Urinary bladder (tissue), 4 donors: ENCODE data around the gene ADGRG3. TPM values are rescaled to one million over a fixed set of nuclear protein-coding genes. Genes with fewer than 3 reads are reported as not detected.

ENCODE experiments used
- DNase-seq: peaks from one replicate; pipeline ENCODE4 v3.0.0-alpha.2; 2015; ENCODE audit errors: extremely low spot score
- H3K27ac ChIP-seq: one replicate; pipeline ENCODE4 v1.5.1; 2013; ENCODE audit warnings: low read depth, mild to moderate bottlenecking, moderate library complexity
- H3K36me3 ChIP-seq: one replicate; pipeline ENCODE4 v1.6.1; 2013; ENCODE audit warnings: mild to moderate bottlenecking, moderate library complexity; ENCODE audit not compliant: insufficient read depth
- H3K4me1 ChIP-seq: one replicate; pipeline ENCODE4 v1.6.1; 2013; ENCODE audit warnings: mild to moderate bottlenecking, moderate library complexity; ENCODE audit not compliant: insufficient read depth
- H3K4me3 ChIP-seq: one replicate; pipeline ENCODE4 v1.5.1; 2013; ENCODE audit warnings: low read depth, low read length
- WGBS: extraction: QIAGEN DNeasy Blood & Tissue Kit; methylation state at CpG from one replicate; pipeline ENCODE4 v1.1.7; 2013; 5-methylcytosine and 5-hydroxymethylcytosine counted together
- polyA plus RNA-seq: library from polyadenylated mRNA; stranded (reverse); fragments of 200-250 nt; gene quantifications from one replicate; pipeline ENCODE4 v1.2.3, GENCODE V29; 2013
- total RNA-seq: library from RNA; depleted of rRNA; stranded (reverse); fragments of >200 nt; gene quantifications from one replicate; pipeline ENCODE4 v1.2.3, GENCODE V29; 2014
- donor health status: healthy with polysubstance abuse.
- donor health status: healthy.

The ADGRG3 gene
- total and polyA plus RNA-seq, 2 donors = 1.2 to 1.5 TPM

GRCh38 chr16:57730771-57731730 is 62.9 kb downstream of the ADGRG3 start:
- WGBS = 60% methylated on average over 13 of the region's 13 CpGs
- DNase-seq = no peak

DNA sequence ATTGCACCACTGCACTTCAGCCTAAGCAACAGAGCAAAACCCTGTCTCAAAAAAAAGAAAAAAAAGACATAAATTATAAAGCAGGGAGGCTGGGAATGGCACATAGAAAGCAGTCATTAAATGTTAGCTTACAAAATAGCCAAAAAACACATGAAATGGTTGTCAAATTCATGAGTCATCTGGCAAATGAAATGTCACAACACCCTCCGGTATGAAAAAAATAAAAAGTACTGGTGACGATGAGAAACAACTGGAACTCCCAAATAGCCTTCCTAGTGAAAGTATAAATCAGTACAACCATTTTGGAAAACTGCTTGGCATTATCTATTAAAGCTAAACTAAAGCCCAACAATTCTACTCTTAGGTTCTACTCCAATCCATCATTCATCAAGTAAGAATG is 63.9 kb downstream of the ADGRG3 start:
- whole genome bisulfite sequencing = 53% methylated on average over 2 of the region's 2 CpGs
- no peak for DNase-seq
- Histone ChIP-seq H3K36me3 (no peaks in the 10 kb centered on the region), H3K4me3 (no peak overlapping the region), H3K27ac (no peak overlapping the region), H3K4me1 (no peaks in the 10 kb centered on the region)

More at GRCh38 chr16:57730771-57731730, 62.9 kb downstream of the ADGRG3 start:
- H3K4me1 ChIP-seq = no peaks in the 10 kb centered on the region
- no peak overlapping the region for H3K27ac ChIP-seq
- no peaks in the 10 kb centered on the region for H3K36me3 ChIP-seq
- H3K4me3 ChIP-seq = no peak overlapping the region

GRCh38 chr16:57732714-57733113 is 64.6 kb downstream of the ADGRG3 start:
- Histone ChIP-seq H3K27ac (no peak overlapping the region), H3K36me3 (no peaks in the 10 kb centered on the region), H3K4me3 (no peak overlapping the region), H3K4me1 (no peaks in the 10 kb centered on the region)
- 60% methylated on average over 2 of the region's 2 CpGs for WGBS
- no peak for DNase-seq

GRCh38 chr16:57734308-57734924 is 66.3 kb downstream of the ADGRG3 start:
- no peaks in the 10 kb centered on the region for H3K4me1 ChIP-seq
- no peaks in the 10 kb centered on the region for H3K36me3 ChIP-seq
- H3K4me3 ChIP-seq = peak overlapping the region; percentile 68
- DNase-seq = no peak
- peak overlapping the region; percentile 86 for H3K27ac ChIP-seq
- 57% methylated on average over 20 of the region's 20 CpGs for WGBS

GRCh38 chr16:57734925-57735754 is 67.0 kb downstream of the ADGRG3 start:
- Histone ChIP-seq H3K4me1 (no peaks in the 10 kb centered on the region), H3K4me3 (peak overlapping the region; percentile 68), H3K27ac (peak overlapping the region; percentile 86), H3K36me3 (no peaks in the 10 kb centered on the region)
- WGBS = under 1% methylated on average over 45 of the region's 45 CpGs
- peak; percentile 100 for DNase-seq

- 1% methylated on average over 35 of the region's 35 CpGs for WGBS
- Histone ChIP-seq H3K27ac (peak within 1 kb of the TSS; percentile 86), H3K36me3 (no peaks in the 10 kb centered on the region), H3K4me3 (peak within 1 kb of the TSS; percentile 68), H3K4me1 (no peaks in the 10 kb centered on the region)
- peak; percentile 8 for DNase-seq
Measured at GRCh38 chr16:57735755-57736418, 67.8 kb downstream of the ADGRG3 start, which contains the start of gene KATNB1. Gene KATNB1 (plus strand): TSS chr16:57735770. CDS start chr16:57737244, 1,474 bp downstream.

DNA sequence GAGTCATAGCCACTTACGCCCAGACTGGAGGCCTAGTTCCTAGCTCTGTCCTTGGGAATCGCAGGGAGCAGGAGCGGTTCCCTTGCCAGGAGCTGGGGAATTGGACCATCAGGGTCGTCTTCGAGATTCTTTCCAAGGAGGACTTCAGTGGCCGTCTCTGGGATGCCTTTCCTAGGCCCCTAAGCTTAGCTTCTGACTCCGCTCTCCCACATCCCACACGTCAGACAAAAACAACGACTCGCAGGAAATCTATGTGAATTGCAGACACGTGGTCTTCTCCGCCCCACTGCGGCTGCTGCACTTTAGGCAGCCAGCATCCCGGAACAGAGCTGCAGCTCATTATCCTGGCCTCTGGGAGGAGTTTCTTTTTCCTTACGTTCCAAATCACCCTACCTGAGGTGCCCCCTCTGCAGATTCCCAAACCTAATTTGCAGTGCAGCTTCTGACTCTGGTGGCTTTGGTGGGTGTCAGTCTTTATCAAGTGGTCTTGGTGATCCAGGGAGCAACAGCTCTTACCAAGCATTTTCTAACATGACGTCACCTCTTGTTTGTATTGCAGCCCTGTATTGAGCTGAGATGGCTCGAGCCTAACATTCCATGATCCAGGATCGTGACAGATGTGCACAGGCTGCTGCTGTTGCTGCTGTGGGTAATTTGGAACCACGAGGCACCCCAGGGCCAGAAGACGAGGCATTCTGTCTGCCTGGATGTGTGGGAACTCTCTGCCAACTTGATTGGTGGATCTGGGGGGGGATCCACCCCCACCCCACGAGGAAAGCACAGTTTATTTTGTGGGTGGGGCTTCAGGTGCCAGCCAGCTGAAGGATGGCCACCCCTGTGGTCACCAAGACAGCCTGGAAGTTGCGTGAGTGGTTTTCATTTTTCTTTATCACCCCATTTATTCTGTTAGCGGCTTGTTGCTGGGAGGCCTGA is 68.6 kb downstream of the ADGRG3 start:
- Histone ChIP-seq H3K4me1 (no peaks in the 10 kb centered on the region), H3K27ac (peak overlapping the region; percentile 15), H3K4me3 (peak overlapping the region; percentile 67), H3K36me3 (no peaks in the 10 kb centered on the region)
- DNase-seq = peak; percentile 64
- WGBS = 12% methylated on average over 23 of the region's 23 CpGs

DNA sequence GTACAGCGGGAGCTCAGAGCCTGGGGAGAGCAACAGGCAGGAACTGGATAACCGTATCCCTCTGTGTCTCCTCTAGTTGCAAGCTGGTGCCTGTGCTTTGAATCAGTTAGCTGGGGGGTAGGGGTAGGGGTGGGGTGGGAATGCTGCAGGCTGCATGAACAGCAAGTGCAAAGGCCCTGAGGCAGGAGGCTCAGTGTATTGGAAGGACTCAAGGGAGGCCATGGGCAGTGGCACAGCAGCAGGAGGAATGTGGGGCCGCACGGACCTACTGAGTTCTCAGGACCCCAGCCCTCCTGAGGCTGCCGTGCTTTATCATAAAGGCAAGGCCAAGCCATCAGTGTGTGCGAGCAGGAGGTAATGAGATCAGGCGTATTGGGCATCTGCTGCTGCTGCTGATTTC is 70.7 kb downstream of the ADGRG3 start:
- Histone ChIP-seq H3K4me3 (no peak overlapping the region), H3K36me3 (no peaks in the 10 kb centered on the region), H3K4me1 (no peaks in the 10 kb centered on the region), H3K27ac (no peak overlapping the region)
- no peak for DNase-seq
- WGBS = 97% methylated on average over 7 of the region's 7 CpGs

Other genes with a start within 250 kb of the ADGRG3 start
- gene CIAPIN1, start 220.9 kb upstream of the ADGRG3 start, total RNA-seq = 38.6 TPM
- 24.6 TPM for gene CIAPIN1, start 220.9 kb upstream of the ADGRG3 start, polyA plus RNA-seq
- gene COQ9, start 220.8 kb upstream of the ADGRG3 start, total RNA-seq = 37.0 TPM
- 97.6 TPM for gene COQ9, start 220.8 kb upstream of the ADGRG3 start, polyA plus RNA-seq
- 54.9 TPM for gene POLR2C, start 205.6 kb upstream of the ADGRG3 start, total RNA-seq
- gene POLR2C, start 205.6 kb upstream of the ADGRG3 start, polyA plus RNA-seq = 75.1 TPM
- gene DOK4, start 181.8 kb upstream of the ADGRG3 start, total RNA-seq = 11.8 TPM
- gene DOK4, start 181.8 kb upstream of the ADGRG3 start, polyA plus RNA-seq = 21.3 TPM
- gene CCDC102A, start 131.7 kb upstream of the ADGRG3 start, total RNA-seq = 12.7 TPM
- gene CCDC102A, start 131.7 kb upstream of the ADGRG3 start, polyA plus RNA-seq = 25.6 TPM
- 0.21 TPM for gene ADGRG5, start 125.7 kb upstream of the ADGRG3 start, total RNA-seq
- gene ADGRG5, start 125.7 kb upstream of the ADGRG3 start, polyA plus RNA-seq = 0.22 TPM
- gene ADGRG1, start 39.7 kb upstream of the ADGRG3 start, total RNA-seq = 11.5 TPM
- gene ADGRG1, start 39.7 kb upstream of the ADGRG3 start, polyA plus RNA-seq = 36.1 TPM
- not detected for gene DRC7, start 26.5 kb downstream of the ADGRG3 start, total RNA-seq
- gene DRC7, start 26.5 kb downstream of the ADGRG3 start, polyA plus RNA-seq = not detected
- 11.9 TPM for gene KATNB1, start 67.5 kb downstream of the ADGRG3 start, total RNA-seq
- gene KATNB1, start 67.5 kb downstream of the ADGRG3 start, polyA plus RNA-seq = 15.0 TPM
- gene KIFC3, start 134.2 kb downstream of the ADGRG3 start, total RNA-seq = 22.7 TPM
- 23.7 TPM for gene KIFC3, start 134.2 kb downstream of the ADGRG3 start, polyA plus RNA-seq